Stimulated activated CD4-positive, alpha-beta T cell treated with anti-CD3 and anti-CD28 coated beads, Interleukin-15, amount 100 ng/mL, for 1 hour (primary cell): ENCODE data around the gene ATOH7.
A peak's percentile ranks its signal among the peaks of the same experiment; 100 is the strongest.
"Not testable (repeated sequence)": the region's sequence is repeated elsewhere in the genome, so short reads cannot be mapped to it uniquely, and the experiment has no call there.

Experiments used
- DNase-seq, 2 donors: peaks; one replicate each; pipeline ENCODE4 v3.0.0-alpha.2; 2020; ENCODE audit warnings: low read depth in 1 of 2, low spot score in 1 of 2

Gene ATOH7

DNA sequence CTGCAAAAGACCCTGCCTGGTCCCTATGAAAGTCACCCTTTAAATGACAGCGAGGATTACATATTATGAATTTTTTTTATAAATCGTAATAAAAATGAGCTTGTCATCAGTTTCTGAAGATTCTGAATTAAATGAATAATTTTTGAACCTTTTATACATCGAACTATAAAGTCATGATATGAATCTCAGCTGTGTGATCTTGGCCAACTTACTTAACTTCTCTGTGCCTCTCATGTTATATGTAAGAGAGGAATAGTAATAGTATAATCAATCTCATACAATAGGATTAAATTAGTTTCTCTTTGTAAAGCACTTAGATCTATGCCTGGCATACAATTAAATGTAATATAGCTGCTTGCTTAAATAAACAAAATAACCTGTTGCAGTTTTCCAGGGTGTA is 5.3 kb upstream of the ATOH7 start:
- no peak for DNase-seq

DNA sequence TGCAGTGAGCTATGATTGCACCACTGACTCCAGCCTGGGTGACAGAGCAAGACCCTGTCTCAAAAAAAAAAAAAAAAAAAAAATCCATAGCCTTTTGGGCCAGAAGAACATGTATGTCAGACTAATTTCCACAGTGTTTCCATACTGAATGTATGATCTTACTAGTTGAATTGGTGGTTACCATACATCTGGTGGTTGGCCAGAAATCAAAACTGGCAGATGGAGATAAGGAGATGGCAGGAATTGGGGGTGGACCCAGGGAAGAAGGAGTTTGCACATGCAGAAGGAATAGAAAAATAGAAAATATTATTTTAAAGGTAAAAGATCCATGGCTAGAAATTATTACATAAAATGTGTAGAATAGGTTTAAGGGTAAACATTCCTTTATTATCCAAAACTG is 3.7 kb upstream of the ATOH7 start:
- no peak for DNase-seq

DNA sequence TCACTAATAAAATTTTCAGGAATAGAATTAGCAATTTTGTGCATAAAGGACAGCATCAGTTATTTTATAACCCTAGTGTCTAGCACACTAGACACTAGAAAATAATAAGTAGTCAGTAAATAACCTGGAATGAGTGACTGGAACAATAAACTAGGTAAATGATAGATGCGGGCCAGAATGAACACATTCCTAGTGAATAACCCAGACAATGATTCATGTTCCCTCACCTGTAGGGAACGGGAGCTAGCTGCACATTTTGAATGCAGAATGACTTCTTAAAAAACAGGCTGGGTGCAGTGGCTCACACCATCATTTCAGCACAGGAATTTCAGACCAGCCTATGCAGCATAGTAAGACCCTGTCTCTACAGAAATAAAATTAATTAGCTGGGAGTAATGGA is 3.2 kb upstream of the ATOH7 start:
- no peak for DNase-seq

DNA sequence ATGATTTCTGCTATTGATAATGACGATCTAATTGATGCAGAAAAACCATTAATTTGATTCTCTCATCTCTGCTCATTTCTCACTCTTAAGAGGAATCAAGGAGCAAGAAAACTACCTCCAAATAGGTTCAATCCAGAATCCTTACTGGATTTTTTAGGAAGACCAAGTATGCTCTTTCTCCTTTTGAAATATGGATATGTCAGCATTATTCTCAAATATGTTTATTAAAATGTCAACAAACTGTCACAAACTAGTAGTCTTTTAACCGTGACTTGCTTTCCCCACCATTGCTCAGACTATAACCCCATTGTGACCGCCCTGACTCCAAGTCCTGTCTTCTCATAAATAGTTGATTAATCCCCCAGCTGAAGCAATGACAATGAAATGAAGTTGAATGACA is 1.1 kb upstream of the ATOH7 start:
- DNase-seq, result no peak

DNA sequence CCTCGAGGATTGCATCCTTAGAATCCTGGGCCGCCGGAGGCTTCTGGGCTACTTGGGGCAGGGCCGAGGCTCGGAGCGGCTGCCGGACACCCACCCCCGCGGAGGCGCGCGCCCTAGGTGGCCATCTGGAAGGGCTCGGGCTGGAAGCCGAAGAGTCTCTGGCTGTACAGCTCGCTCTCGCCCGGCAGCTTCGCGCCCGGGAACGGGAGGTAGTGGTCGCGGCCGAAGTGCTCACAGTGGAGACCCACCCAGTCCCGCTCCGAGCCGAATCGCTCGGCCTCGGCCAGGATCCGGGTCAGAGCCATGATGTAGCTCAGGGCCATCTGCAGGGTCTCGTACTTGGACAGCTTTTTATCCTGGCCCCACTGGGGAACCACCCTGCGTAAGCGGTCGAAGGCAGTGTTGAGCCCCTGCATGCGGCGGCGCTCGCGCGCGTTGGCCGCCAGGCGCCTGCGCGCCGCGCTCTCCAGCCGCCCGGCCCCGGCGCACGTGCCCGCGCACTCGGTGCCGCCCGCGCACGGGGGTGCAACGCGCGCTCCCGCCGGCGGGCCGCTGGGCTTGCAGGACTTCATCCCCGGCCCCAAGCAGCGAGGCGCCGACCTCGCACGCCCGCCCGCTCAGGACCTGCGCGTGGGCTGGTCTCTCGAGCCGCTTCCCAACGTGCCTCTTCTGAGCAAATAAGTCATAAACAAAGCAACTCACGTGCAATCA is 652 bp downstream of the ATOH7 start:
- peak in 1 of 2 donors; percentile 18 for DNase-seq

DNA sequence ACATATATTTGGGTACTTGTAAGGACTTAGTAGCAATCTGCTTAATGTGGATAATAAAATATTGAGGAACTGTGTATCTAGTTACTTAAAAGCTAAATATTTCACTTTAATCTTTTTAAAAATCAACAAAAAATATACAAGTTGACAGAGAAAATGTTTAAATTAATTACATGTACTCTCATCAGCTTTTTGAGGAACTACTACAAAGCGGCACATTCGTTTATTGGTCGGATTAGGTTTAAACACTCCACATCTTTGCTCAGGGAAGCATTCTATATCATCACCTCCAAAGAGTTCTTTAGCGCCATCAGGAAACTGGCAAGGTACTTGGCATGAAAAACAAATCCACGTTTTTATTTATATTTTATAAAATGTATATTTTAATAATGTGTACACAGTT is 1.6 kb downstream of the ATOH7 start:
- DNase-seq, result no peak

DNA sequence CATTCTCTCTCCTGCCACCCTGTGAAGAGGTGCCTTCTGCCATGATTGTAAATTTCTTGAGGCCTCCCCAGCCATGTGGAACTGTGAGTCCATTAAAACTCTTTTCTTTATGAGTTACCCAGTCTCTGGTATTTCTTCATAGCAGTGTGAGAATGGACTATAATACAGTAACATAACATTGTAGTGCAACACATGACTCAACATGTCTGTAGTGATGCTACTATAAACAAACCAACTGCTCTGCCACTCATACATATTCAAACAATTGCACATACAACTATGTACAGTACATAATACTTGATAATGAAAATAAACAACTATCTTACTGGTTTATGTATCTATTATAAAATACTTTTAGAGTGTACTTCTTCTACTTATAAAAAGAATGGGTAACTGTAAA is 7.1 kb downstream of the ATOH7 start:
- DNase-seq, result no peak

DNA sequence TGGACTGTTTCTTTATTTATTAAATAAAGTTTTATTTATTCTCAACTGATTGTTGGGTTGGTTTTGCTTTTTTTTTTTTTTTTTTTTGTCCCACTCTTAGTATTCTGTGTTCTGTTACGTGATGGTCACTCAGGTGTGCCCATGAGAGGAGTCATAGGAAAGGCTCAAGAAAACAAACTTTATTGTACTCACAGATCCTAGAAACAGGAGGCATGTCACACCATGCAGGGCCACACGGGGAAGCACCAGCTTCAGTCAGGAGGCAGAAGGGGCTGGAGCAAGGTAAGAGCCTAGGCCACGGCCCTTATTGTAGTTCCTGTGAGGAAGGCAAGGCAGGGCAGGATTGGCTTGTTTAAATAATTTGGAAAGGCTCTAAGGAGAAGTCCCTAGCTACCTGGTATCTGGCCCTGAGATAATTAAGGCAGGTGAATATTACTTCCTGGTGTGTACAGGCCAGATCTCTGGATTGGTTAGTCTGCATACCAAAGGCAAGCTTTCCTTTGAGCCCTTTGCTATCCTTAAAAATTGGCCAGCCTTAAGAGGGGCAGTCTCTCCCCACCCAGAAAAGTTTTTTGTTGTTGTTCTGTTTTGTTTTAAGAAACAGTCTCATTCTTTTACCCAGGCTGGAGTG is 8.3 kb downstream of the ATOH7 start:
- no peak for DNase-seq

DNA sequence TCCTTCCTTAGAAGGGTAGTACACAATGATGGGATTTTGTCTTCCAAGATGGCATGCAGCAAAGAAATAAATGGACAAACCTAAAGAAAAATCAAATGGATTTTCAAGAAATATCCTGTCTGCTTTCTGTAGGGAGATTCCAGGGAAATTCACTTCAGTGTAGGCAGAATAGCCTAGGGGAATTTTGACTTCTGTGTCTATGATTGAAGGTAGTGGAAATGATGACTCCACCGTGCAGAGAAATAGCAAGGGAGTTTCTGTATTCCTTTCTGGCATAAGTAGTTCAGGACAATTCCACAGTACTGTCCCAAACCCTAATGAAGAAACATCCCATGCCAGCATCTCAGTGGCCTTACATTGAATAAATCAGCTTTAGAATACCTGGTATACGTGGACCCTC is 9.5 kb downstream of the ATOH7 start:
- no peak for DNase-seq

DNA sequence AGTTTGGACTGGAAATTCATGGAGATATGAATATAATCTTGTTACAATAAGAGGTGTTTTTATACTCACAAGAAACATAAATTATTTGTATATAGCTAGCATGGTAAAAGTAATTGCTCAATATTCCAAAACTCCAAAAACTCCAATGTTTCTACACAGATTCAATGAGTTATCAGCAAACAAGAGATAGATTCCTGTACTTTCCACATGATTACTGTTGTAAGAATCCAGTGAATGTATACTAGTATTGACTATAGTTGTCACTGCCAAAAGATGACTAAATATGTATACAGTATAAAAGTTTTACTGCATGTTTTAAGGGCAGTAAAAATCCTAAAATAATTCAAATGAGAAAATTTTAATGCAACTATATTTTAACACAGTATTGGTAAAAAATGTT is 10.7 kb downstream of the ATOH7 start:
- no peak for DNase-seq

DNA sequence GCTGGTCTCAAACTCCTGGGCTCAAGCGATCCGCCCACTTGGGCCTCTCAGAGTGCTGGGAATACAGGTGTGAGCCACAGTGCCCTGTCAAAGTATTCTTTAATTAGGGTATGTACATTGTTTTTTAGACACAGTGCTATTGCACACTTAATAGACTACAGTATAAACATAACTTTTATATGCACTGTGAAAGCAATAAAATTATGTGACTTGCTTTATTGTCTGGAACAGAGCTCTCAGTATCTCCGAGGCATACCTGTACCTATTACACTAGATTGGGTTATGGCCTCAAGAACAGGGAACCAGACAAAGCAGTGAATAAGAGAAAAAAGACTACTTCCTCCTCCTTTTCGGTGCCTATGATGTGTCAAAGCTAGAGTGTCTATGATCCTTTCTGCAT is 13.1 kb downstream of the ATOH7 start:
- no peak for DNase-seq

DNA sequence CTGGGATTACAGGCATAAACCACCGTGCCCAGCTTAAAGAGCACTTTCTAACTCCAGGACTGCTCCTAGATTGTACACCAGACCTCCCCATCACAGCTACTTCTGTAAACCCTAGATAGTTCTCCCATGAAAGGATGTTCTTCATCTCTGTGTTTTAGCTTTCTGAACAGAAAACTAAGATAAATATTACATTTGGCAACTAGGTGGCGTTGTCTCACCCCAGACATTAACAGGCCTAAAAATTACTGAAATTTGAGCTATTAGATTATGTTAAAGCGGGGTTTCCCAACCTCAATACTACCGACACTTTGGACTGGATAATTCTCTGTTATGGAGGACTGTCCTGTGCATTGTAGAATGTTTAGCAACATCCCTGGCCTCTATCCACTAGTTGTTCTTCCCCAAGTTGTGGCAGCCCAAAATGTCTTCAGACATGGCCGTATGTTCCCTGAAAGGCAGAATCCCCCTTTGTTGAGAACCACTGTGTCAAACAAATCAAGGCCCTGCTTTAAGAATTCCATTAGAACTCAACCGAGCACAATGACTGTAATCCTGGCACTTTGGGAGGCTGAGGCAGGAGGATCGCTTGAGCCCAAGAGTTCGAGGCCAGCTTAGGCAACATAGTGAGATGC is 19.1 kb downstream of the ATOH7 start:
- DNase-seq, result no peak

DNA sequence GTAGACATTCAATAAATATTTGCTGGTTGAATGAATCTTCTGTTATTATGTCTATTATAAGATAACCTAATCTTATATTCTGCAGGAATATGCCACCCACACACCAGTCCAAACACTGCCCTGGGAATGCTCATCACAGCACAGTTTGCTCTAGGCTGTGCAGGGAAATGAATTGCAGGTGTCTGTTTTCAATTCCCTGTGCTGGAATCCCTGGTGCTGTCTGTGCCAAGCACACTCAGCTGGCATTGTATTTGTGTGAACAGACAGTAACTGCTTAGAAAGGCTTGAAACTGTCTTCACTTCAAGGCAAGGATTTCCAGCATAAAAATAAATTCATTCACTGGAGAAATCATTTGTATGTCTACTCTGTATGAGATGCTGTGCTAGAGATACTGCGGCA is 20.2 kb downstream of the ATOH7 start:
- DNase-seq, result no peak

DNA sequence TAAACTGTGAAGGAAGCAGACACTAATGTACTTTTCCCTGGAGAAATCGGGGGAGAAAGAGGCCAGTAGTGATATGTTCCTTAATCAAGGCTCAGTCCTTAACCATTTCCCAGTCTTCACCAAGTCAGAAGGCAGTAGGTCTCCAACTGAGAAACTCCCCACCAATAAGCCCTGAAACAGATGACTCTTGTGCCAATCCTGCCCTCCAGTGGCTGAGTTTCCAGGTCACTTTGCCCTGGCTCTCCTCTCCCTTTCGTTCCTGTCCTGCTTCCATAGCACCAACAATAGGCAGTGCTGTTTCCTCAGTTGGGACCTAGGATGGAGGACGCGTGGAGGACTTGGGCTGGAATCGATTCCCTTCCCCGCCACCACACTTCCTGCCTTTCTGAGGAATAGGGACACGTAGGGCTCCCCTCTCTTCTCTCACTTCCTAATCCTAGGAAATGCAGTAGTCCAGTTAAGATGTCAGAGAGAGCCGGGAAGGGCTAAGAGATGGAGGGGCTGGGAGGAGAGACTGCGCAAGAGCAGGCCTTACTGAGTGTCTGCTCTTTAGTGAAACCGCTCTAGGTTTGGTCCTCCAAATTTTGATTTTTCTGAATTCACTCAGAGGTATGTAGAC is 23.4 kb downstream of the ATOH7 start:
- DNase-seq, result no peak

DNA sequence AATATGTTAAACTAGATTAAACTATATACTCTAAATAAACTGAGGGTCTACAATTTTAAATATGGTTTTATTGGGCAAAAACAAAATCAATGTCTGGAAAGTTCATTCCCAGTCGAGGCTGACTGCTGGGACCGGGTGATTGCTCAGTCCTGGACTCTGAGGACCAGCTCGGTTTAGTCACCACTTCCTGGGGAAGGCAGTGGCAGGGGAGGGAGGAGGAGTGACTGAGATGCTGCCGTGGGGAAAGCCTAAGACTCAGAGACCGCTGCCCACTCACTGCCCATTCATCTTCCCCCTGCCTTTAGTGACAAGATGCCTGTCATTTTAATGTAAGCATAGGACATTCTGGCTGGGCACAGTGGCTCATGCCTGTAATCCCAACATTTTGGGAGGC is 29.0 kb downstream of the ATOH7 start:
- DNase-seq, result no peak

DNA sequence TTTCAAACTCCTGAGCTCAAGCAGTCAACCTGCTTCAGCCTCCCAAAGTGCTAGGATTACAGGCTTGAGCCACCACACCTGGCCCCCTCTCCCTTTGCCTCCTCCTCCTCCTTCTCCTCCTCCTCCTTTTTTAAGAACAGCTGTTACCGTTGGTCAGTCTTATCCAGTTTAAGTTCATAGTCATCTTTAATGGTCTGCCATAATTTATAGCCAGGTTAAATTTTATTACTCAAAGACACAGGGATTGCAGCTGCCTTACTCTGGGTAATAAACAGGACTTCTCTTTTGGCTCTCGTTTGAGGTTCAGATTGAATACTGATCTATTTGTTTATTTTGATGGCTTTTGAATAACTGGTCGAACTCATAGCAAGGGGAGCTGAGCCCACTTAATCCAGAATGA is 35.2 kb downstream of the ATOH7 start:
- DNase-seq, result no peak

DNA sequence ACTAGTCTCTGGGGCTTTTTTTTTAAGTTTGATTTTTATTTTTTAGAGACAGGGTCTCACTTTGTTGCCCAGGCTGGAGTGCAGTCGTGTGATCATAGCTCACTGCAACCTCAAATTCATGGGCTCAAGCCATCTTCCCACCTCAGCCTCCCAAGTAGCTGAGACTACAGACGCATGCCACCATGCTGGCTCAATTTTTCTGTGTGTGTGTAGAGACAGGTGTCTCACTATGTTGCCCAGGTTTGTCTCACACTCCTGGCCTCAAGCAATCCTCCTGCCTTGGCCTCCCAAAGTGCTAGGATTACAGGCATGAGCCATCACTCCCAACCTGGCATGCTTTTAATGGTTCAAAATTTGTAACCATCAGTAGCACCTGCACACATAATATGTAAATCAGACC is 36.1 kb downstream of the ATOH7 start:
- DNase-seq, result not testable (repeated sequence)

DNA sequence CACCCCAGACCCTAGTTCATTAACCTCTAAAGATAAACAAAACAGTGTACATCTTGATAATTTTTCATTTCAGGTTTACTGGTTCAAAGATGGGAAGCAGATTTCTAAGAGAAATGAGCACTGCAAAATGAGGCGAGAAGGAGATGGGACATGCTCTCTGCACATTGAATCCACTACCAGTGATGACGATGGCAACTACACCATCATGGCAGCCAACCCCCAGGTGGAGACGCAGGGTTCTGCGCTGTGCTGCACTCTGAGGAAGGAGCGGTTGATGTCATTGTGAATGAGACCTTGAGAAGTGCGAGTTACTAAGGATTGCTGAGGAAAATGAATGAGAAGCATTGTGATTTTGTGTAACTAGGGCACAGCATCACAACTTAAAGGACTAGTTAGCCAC is 37.6 kb downstream of the ATOH7 start:
- DNase-seq, result no peak

DNA sequence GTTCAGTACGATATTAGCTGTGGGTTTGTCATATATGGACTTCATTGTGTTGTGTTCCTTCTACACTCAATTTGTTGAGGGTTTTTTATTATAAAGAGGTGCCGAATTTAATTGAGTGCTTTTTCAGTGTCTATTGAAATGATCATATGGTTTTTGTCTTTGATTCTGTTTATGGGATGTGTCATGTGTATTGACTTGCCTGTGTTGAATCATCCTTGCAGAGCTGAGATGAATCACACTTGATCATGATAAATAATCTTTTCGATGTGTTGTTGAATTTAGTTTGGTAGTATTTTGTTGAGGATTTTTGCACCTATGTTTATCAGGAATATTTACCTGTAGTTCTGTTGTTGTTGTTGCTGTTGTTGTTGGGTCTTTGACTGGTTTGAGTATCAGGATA is 39.8 kb downstream of the ATOH7 start:
- DNase-seq, result no peak

DNA sequence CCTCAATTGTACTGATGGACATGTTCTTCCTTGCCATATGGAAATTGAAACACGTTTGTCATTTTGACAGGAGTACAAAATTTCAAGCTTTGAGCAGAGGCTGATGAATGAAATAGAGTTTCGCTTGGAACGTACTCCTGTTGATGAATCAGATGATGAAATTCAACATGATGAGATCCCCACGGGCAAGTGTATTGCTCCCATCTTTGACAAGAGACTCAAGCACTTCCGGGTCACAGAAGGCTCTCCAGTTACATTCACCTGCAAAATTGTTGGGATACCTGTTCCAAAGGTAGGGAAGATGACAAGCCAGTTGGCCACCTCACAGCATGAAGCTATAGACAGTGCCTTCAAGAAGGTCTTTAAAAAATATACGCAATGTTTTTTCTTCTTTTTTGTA is 43.1 kb downstream of the ATOH7 start:
- no peak for DNase-seq

DNA sequence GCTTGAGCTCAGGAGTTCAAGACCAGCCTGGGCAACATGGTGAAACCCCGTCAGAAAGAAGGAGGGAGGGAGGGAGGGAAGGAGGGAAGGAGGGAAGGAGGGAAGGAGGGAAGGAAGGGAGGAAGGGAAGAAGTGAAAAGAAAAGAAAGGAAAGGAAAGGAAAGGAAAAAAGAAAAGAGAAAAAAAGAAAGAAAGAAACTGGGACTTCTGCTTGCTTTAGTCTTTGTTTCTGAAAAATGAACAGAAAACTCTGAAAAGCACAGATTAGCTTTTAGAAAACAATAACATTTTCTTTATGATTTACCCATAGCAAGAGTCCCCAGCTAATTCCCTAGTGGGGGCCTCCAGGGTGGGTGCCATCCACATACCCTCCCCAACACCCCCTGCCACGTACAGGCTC is 46.8 kb downstream of the ATOH7 start:
- no peak for DNase-seq

DNA sequence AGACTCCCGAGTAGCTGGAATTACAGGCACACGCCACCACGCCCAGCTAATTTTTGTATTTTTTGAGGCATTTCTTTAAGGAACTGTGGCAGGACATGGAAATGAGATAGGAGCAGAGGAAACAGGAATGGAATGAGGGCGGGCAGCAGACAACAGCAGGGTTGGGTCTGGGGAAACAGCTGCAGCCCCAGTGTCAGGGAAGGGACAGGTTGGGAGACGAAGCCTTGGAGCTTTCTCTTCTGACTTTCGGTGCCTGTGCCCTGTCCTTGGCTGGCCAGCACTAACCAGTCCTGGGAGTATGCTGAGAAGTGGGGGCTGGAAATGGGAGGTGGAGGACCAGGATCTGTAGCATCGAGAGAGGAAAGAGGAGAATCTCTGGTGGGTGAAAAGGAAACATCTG is 47.4 kb downstream of the ATOH7 start:
- DNase-seq, result no peak
